GM19463 (cell line): ENCODE results near the gene MZT2B.
"Not testable (repeated sequence)": the region's sequence is repeated elsewhere in the genome, so short reads cannot be mapped to it uniquely, and the experiment has no call there.

Experiments used
- ATAC-seq: cut with Tn5 transposase; IDR thresholded peaks from one replicate; pipeline ENCODE4 v1.9.1; 2021; ENCODE audit warnings: mild to moderate bottlenecking, moderate library complexity; ENCODE audit not compliant: unreplicated experiment

Gene MZT2B

GRCh38 chr2:130181880-130182682, at the start of gene MZT2B:
Gene MZT2B, plus strand, starts transcription at chr2:130182262. Its CDS starts 21 bp downstream, at chr2:130182283.
- ATAC-seq = peak; percentile 81

GRCh38 chr2:130135692-130136541, 46.1 kb upstream of the MZT2B start:
- no peak for ATAC-seq

- not testable (repeated sequence) for ATAC-seq
These were observed 45.5 kb upstream of the MZT2B start for GRCh38 chr2:130136546-130136945.

- ATAC-seq = not testable (repeated sequence)
These were observed 44.9 kb upstream of the MZT2B start for GRCh38 chr2:130137118-130137517.

- ATAC-seq = not testable (repeated sequence)
These were observed 43.7 kb upstream of the MZT2B start for GRCh38 chr2:130138326-130138725.

GRCh38 chr2:130138841-130139251, 43.2 kb upstream of the MZT2B start:
- ATAC-seq = not testable (repeated sequence)

- ATAC-seq = not testable (repeated sequence)
These were observed 42.5 kb upstream of the MZT2B start for GRCh38 chr2:130139331-130140280.

GRCh38 chr2:130140516-130140915, 41.5 kb upstream of the MZT2B start:
- not testable (repeated sequence) for ATAC-seq

- not testable (repeated sequence) for ATAC-seq
These were observed 41.1 kb upstream of the MZT2B start for GRCh38 chr2:130141002-130141401.

GRCh38 chr2:130141645-130142370, 40.3 kb upstream of the MZT2B start:
- ATAC-seq = not testable (repeated sequence)

GRCh38 chr2:130142396-130143265, 39.4 kb upstream of the MZT2B start:
- ATAC-seq = not testable (repeated sequence)

GRCh38 chr2:130143266-130144039, 38.6 kb upstream of the MZT2B start:
- ATAC-seq = not testable (repeated sequence)

- peak; percentile 96 for ATAC-seq
These were observed 37.1 kb upstream of the MZT2B start, which contains the start of gene CCDC74B for GRCh38 chr2:130145006-130145414. Gene CCDC74B, minus strand, starts transcription at chr2:130145112. Its CDS starts 116 bp downstream, at chr2:130144996.

- not testable (repeated sequence) for ATAC-seq
These were observed 33.5 kb upstream of the MZT2B start for GRCh38 chr2:130148515-130148914.

GRCh38 chr2:130150181-130151144, 31.6 kb upstream of the MZT2B start:
- ATAC-seq = no peak

GRCh38 chr2:130151145-130151512, 30.9 kb upstream of the MZT2B start:
- not testable (repeated sequence) for ATAC-seq
